T-helper 1 cell treated with Interleukin-12 subunit alpha and Interleukin-12 subunit beta and Interleukin-4 antibody, amounts not matched to agents 30 ng/mL and 1 ng/mL, for 36 hours (primary cell): ENCODE measurements around the gene EYA2. TPM values are rescaled to one million over a fixed set of nuclear protein-coding genes. Genes with fewer than 3 reads are reported as not detected.

Experiments
- intact Hi-C: fragments of 100-400 bp; cut with micrococcal nuclease; formaldehyde crosslinking; loops from one replicate; pipeline ENCODE4 v1.15.1; 2024
- total RNA-seq: library from RNA; stranded (reverse); gene quantifications from 2 replicates; pipeline ENCODE4 v1.2.3, GENCODE V29; 2022

Gene EYA2
- total RNA-seq, 1 donor from 2014 or later, result not detected

- intact Hi-C loops, result no loop called here
Measured at GRCh38 chr20:47033665-47034064, 139.0 kb downstream of the EYA2 start.

GRCh38 chr20:47035026-47035590, 140.5 kb downstream of the EYA2 start:
- intact Hi-C loops, result no loop called here

GRCh38 chr20:47036091-47036870, 141.6 kb downstream of the EYA2 start:
- intact Hi-C loops, result no loop called here

GRCh38 chr20:47038566-47039560, 144.2 kb downstream of the EYA2 start:
- intact Hi-C loops, result no loop called here

- intact Hi-C loops, result no loop called here
Measured at GRCh38 chr20:47040506-47041125, 146.0 kb downstream of the EYA2 start.

GRCh38 chr20:47041396-47041899, 146.8 kb downstream of the EYA2 start:
- intact Hi-C loops, result no loop called here

GRCh38 chr20:47042464-47042863, 147.8 kb downstream of the EYA2 start:
- intact Hi-C loops, result no loop called here

- intact Hi-C loops, result no loop called here
Measured at GRCh38 chr20:47043086-47043485, 148.4 kb downstream of the EYA2 start.

GRCh38 chr20:47044938-47045337, 150.3 kb downstream of the EYA2 start:
- intact Hi-C loops, result no loop called here

GRCh38 chr20:47048054-47048453, 153.4 kb downstream of the EYA2 start:
- intact Hi-C loops, result no loop called here

GRCh38 chr20:47049771-47050170, 155.1 kb downstream of the EYA2 start:
- intact Hi-C loops, result no loop called here

- intact Hi-C loops, result no loop called here
Measured at GRCh38 chr20:47050996-47051395, 156.4 kb downstream of the EYA2 start.

- intact Hi-C loops, result no loop called here
Measured at GRCh38 chr20:47051936-47052526, 157.4 kb downstream of the EYA2 start.

- intact Hi-C loops, result no loop called here
Measured at GRCh38 chr20:47054506-47054905, 159.9 kb downstream of the EYA2 start.

- intact Hi-C loops, result no loop called here
Measured at GRCh38 chr20:47054945-47055344, 160.3 kb downstream of the EYA2 start.

- intact Hi-C loops, result no loop called here
Measured at GRCh38 chr20:47055699-47056369, 161.2 kb downstream of the EYA2 start.

GRCh38 chr20:47057661-47058060, 163.0 kb downstream of the EYA2 start:
- intact Hi-C loops, result no loop called here

- intact Hi-C loops, result no loop called here
Measured at GRCh38 chr20:47058236-47058635, 163.6 kb downstream of the EYA2 start.

- intact Hi-C loops, result no loop called here
Measured at GRCh38 chr20:47059536-47059935, 164.9 kb downstream of the EYA2 start.

- intact Hi-C loops, result no loop called here
Measured at GRCh38 chr20:47061549-47061948, 166.9 kb downstream of the EYA2 start.
